PC-9 (cell line): ENCODE results near the gene NDUFA12. TPM values are rescaled to one million over a fixed set of nuclear protein-coding genes. Genes with fewer than 3 reads are reported as not detected.

Experiments used
- BruUV-seq: library from RNA; stranded (reverse); fragments of 400-500 nt; replicated peaks from 2 replicates; lab custom pipeline; 2021; lab: Mats Ljungman, UMichigan
- CTCF ChIA-PET: fragments of 300-600 bp; sonication (Branson Sonifier 250); formaldehyde crosslinking; loops from one replicate; lab custom pipeline; 2022; ENCODE audit warnings: antibody characterized with exemption; lab: Charles Lee
- POLR2A ChIA-PET: fragments of 300-600 bp; sonication (Branson Sonifier 250); formaldehyde crosslinking; loops from one replicate; lab custom pipeline; 2022; ENCODE audit warnings: antibody characterized with exemption; ENCODE audit not compliant: unreplicated experiment; lab: Charles Lee
- DNase-seq, 2 experiments: peaks; one replicate each; pipeline versions ENCODE4 v3.0.0 to v3.0.0-alpha.2; 2015 to 2022; ENCODE audit warnings: mixed read lengths in 1 of 2
- H2AFZ ChIP-seq: fragments of 200-600 bp; sonication (generic); 2 replicates; pipeline ENCODE4 v1.8.1; 2017; ENCODE audit warnings: antibody characterized with exemption
- H3F3A ChIP-seq: fragments of 200-600 bp; sonication (generic); 2 replicates; pipeline ENCODE4 v1.8.1; 2017; ENCODE audit warnings: antibody characterized with exemption, mild to moderate bottlenecking, low read depth; ENCODE audit not compliant: insufficient read depth
- H3K27ac ChIP-seq: fragments of 200-600 bp; sonication (generic); 2 replicates; pipeline ENCODE4 v1.6.1; 2016; ENCODE audit warnings: mixed run types
- H3K27me3 ChIP-seq: fragments of 200-600 bp; sonication (generic); 2 replicates; pipeline ENCODE4 v1.6.1; 2016; ENCODE audit warnings: low read depth, mixed run types; ENCODE audit not compliant: insufficient read depth
- H3K36me3 ChIP-seq: fragments of 200-600 bp; sonication (generic); 2 replicates; pipeline ENCODE4 v1.6.1; 2016; ENCODE audit warnings: low read depth, mixed run types
- H3K4me1 ChIP-seq: fragments of 200-600 bp; sonication (generic); replicated peaks from 2 replicates; pipeline ENCODE4 v1.6.1; 2016; ENCODE audit warnings: mixed run types; ENCODE audit not compliant: insufficient read depth
- H3K4me2 ChIP-seq: fragments of 200-600 bp; sonication (generic); 2 replicates; pipeline ENCODE4 v1.6.1; 2017; ENCODE audit warnings: mixed run types
- H3K4me3 ChIP-seq: fragments of 200-600 bp; sonication (generic); 2 replicates; pipeline ENCODE4 v1.6.1; 2016; ENCODE audit warnings: mixed run types
- H3K79me2 ChIP-seq: fragments of 200-600 bp; sonication (generic); 2 replicates; pipeline ENCODE4 v1.6.1; 2017; ENCODE audit warnings: low read depth, mixed run types
- H3K9me2 ChIP-seq: fragments of 200-600 bp; sonication (generic); 2 replicates; pipeline ENCODE4 v1.8.1; 2017; ENCODE audit warnings: mild to moderate bottlenecking; ENCODE audit not compliant: insufficient read depth
- H3K9me3 ChIP-seq: fragments of 200-600 bp; sonication (generic); 2 replicates; pipeline ENCODE4 v1.8.1; 2016; ENCODE audit warnings: low read depth; ENCODE audit not compliant: insufficient read depth
- H4K20me1 ChIP-seq: fragments of 200-600 bp; sonication (generic); 2 replicates; pipeline ENCODE4 v1.8.1; 2017; ENCODE audit not compliant: insufficient read depth
- CTCF ChIP-seq: fragments of 200-600 bp; sonication (generic); conservative IDR thresholded peaks from 2 replicates; pipeline ENCODE4 v1.6.1; 2017; ENCODE audit warnings: mixed run types, antibody characterized with exemption, mild to moderate bottlenecking, moderate library complexity
- EZH2 ChIP-seq: fragments of 200-600 bp; sonication (generic); IDR thresholded peaks from 2 replicates; pipeline ENCODE4 v1.8.0; 2017; ENCODE audit warnings: antibody characterized with exemption, low read depth
- intact Hi-C: fragments of 100-400 bp; cut with micrococcal nuclease; formaldehyde crosslinking; loops from one replicate; pipeline ENCODE4 v1.10.0; 2022; ENCODE audit not compliant: unreplicated experiment
- total RNA-seq: library from RNA; stranded (reverse); gene quantifications from 2 replicates; pipeline ENCODE4 v1.2.3, GENCODE V29; 2021

Gene NDUFA12
- total RNA-seq, 1 experiment from 2014 or later: 108 TPM

DNA sequence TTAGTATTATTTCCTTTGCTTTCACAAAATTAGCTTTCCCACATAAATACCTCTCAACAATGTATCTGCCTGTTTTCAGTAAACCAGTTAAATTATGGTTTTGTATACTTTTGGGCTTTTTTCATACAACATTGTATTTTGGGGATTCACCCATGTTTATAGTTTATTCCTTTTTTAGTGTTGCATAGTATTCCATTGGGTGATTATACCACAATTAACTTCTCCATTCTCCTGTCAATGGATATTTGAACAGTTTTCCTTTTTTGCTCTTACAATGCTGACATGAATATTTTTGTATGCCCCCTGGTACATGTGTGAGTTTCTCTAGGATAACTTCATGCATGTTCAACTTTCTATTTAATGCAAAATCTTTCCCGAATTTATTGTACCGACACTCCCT is 12.6 kb upstream of the NDUFA12 start:
- H3K36me3 ChIP-seq: no peaks in the 10 kb centered on the region
- DNase-seq: no peak
- H3K4me3 ChIP-seq: no peak overlapping the region
- BruUV-seq: no TSS peak
- POLR2A ChIA-PET: no interaction called here
- intact Hi-C loops: no loop called here
- H3K79me2 ChIP-seq: no peaks in the 10 kb centered on the region
- no peak overlapping the region for H3K27ac ChIP-seq
- no peak overlapping the region for H2AFZ ChIP-seq
- CTCF ChIA-PET: interaction anchor here (0.6 kb wide), 1 partner anchor 518 kb away, joined by 3 read pairs; no protein-coding TSS in a partner anchor
- H3K4me1 ChIP-seq: no peaks in the 10 kb centered on the region
- H3K9me2 ChIP-seq: no peaks in the 10 kb centered on the region
- H3K9me3 ChIP-seq: 0 out of 2 replicates have a peak, but pooled peaks cover 3% of the 10 kb centered on the region
- H4K20me1 ChIP-seq: no peaks in the 10 kb centered on the region
- TF ChIP-seq CTCF (no peak), EZH2 (no peak)
- no peaks in the 10 kb centered on the region for H3K27me3 ChIP-seq
- H3K4me2 ChIP-seq: no peak overlapping the region
- no peaks in the 10 kb centered on the region; the same call in 1 of the 2 replicates for H3F3A ChIP-seq

GRCh38 chr12:95014554-95014953 is 11.1 kb upstream of the NDUFA12 start:
- Histone ChIP-seq H3K27me3 (no peaks in the 10 kb centered on the region), H3K4me3 (no peak overlapping the region), H3K4me1 (no peaks in the 10 kb centered on the region), H3K36me3 (no peaks in the 10 kb centered on the region), H4K20me1 (no peaks in the 10 kb centered on the region), H3K27ac (no peak overlapping the region), H3K4me2 (no peak overlapping the region), H3K9me2 (no peaks in the 10 kb centered on the region), H3F3A (no peaks in the 10 kb centered on the region; the same call in 1 of the 2 replicates), H2AFZ (no peak overlapping the region), H3K9me3 (0 out of 2 replicates have a peak, but pooled peaks cover 3% of the 10 kb centered on the region), H3K79me2 (no peaks in the 10 kb centered on the region)
- ChIA-PET POLR2A (interaction anchor here (0.7 kb wide), 1 partner anchor 1021 kb away, joined by 9 read pairs; the partner anchor contains the start of gene LTA4H), CTCF (no interaction called here)
- no TSS peak for BruUV-seq
- no peak for DNase-seq
- intact Hi-C loops: no loop called here
- TF ChIP-seq CTCF (no peak), EZH2 (no peak)

DNA sequence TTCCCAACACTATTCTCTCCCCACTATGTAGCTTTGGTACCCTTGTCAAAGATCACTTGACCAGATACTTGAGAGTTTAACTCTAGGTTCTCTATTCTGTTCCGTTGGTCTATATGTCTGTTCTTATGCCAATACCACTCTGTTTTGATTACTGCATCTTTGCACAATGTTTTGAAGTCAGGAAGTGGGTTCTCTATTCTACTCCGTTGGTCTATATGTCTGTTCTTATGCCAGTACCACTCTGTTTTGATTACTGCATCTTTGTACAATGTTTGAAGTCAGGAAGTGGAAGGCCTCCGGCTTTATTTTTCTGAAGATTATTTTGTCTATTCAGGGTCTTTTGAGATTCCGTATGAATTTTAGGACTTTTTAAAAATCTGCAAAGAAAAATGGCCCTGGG is 2.7 kb upstream of the NDUFA12 start:
- ChIA-PET POLR2A (no interaction called here), CTCF (no interaction called here)
- H2AFZ ChIP-seq: no peak overlapping the region
- DNase-seq: no peak
- no peak overlapping the region for H3K4me2 ChIP-seq
- H3K27ac ChIP-seq: no peak overlapping the region
- no peak for TF ChIP-seq EZH2
- TF ChIP-seq CTCF: no peak
- no peaks in the 10 kb centered on the region for H3K27me3 ChIP-seq
- H3K9me3 ChIP-seq: peaks cover 10% of the 10 kb centered on the region; the same call in 1 of the 2 replicates
- intact Hi-C loops: no loop called here
- no TSS peak for BruUV-seq
- no peaks in the 10 kb centered on the region for H3F3A ChIP-seq
- H3K79me2 ChIP-seq: peaks cover 18% of the 10 kb centered on the region
- peaks cover 10% of the 10 kb centered on the region; the same call in 1 of the 2 replicates for H3K4me1 ChIP-seq
- no peaks in the 10 kb centered on the region for H4K20me1 ChIP-seq
- H3K4me3 ChIP-seq: no peak overlapping the region
- 0 out of 2 replicates have a peak, but pooled peaks cover 1% of the 10 kb centered on the region for H3K36me3 ChIP-seq
- H3K9me2 ChIP-seq: no peaks in the 10 kb centered on the region
